GM19395 (cell line): ENCODE data around the gene TCF7L2.

Experiments used
- ATAC-seq: cut with Tn5 transposase; IDR thresholded peaks from one replicate; pipeline ENCODE4 v1.9.1; 2021; ENCODE audit warnings: mild to moderate bottlenecking, moderate library complexity; ENCODE audit not compliant: unreplicated experiment

The TCF7L2 gene

DNA sequence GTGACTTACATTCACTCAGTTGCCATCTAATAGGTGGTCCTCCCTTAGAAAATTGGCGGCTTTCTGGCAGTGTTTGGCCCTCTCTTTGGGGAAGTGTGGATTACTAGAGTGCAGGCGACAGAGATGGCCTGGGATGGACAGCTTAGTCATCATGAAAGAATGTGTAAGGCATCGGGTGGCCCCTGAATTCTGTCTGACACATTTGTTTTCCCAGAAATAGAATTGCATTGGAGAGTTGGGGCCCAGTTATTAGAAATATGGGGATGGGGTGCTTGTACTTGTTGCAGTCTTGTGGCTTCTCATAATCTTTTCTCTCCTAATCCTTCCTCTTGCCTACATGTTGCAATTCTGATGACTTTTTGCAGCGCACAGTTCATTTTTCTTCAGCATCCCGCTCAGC lies 13.8 kb downstream of the TCF7L2 start:
- no peak for ATAC-seq

DNA sequence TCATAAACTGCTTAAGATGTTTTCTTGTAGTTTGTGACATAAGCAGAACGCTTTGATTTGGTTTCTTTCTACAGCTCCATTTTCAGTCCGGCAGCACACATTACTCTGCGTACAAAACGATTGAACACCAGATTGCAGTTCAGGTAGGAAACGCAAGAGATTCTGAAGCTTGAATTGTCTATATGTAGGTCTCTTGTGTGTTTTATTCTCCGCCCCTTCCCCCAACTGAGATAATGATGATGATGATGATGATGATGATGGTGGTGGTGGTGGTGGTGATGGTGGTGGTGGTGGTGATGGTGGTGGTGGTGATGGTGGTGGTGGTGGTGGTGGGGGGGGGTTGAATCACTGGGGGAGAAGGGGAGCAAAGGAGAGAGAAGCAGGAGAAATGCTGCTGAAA lies 14.4 kb downstream of the TCF7L2 start:
- no peak for ATAC-seq

DNA sequence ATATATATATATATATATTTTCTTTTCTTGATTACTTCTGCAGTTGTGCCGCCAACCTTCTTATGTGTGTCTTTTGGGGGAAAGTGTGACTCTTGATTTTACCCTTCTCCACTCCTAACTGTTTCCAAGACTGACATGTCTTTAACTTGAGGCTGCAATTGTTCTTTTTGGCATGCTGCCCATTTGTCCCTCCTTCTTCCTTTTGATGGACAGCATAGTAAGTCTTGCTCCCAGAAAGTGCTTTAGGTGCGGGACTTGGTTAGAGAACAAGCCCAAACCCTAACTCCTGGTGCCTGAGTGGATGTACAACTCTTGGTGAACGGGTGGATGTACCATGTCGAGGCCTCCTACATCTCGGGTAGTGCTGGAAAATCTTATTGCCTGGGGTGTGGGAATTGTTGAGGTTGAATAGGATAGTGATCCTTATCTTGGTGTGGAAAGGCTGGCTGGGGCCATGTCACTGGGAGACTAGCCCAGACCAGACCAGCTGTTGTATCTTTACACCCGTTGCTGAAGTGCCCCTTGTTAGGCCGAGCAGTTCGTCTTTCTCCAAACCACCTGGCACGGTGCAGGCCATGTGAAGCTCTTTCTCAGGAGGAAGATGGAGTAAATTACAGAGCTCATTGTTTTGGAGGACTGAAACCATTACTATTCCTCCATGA lies 16.3 kb downstream of the TCF7L2 start:
- ATAC-seq: no peak

DNA sequence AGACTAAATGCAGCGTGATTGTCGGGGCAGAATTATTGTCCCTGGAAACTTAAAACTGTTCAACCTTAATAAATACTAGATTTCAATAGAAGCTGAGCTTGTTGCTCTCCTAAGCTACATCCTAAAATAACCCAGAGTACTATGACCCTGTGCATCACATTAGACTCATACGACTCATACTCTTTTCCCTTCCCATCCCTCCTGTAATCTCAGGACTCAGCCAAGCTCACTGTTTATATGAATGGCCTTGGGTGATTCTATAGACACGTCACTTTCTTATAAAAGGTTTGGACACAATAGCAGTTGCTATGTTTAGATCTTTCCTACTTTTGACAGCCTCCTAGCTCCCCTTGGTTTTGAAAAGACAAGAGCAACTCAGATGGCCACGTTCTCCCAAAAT lies 17.2 kb downstream of the TCF7L2 start:
- ATAC-seq: no peak

DNA sequence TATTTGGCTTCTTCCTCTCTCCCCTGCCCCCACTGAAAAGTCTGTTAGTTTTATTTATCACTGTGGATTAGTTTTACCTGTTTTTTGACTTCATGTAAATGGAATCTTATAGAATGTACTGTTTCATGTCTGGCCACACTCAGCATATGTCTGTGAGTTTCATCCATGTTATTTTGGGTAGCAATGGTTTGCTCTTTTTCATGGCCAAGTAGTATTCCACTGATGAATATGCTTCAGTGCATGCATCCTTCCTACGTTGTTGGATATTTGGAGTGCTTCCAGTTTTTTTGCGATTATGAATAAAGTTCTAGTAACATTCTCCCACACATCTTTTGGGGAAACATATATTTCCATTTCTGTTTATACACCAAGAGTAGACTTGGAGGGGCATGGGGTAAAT lies 19.1 kb downstream of the TCF7L2 start:
- no peak for ATAC-seq

DNA sequence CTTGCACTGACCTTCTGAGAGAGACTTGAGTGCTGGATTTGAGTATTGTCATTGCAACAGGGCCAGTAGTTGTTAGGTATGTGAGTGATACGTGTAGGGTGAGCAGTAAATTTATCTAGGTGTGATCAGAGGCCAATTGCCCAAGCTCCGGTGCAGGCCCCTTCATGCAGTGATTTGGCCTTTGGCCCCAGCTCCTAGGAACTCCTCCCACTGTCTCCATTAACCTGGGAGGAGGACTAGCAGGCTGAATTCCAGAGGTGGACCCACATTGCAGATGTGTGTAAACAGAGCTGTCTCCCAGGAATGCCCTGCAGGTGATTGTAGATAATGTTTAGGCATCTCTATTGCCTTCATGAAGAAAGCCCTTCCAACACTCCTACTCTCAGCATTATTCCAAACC lies 19.5 kb downstream of the TCF7L2 start:
- ATAC-seq: no peak

DNA sequence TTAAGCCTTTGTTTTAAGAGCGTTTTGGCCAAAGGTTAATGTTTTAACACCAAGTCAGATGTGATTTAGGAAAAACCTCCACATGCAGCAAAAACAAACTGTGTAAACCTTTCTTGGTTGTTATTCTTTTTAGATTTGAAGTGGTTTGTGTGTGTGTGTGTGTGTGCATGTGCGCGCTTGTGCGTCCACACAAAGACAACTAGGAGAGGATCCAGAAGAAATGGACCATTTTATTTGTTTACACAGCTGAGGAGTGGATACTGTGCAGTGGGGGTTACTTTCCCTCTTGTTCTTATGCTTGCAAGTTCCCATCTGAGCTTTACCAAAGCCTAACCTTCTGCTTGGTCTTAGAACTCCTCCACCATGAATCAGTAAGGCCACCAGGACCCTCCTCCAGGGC lies 20.0 kb downstream of the TCF7L2 start:
- ATAC-seq: no peak

DNA sequence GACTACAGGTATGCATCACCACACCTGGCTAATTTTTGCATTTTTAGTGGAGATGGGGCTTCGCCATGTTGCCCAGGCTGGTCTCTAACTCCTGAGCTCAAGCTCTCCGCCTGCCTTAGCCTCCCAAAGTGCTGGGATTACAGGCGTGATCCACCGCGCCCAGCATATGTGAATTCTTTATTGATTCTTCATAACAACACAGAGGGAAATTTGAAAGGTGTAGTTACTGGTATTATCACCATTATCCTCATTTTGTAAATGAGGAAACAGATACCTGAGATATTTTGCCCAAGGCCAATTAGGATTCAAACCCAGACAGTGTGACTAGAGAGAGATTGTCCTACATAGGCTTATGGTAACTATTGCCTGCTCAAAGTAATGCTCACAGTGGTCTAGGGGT lies 22.6 kb downstream of the TCF7L2 start:
- no peak for ATAC-seq

DNA sequence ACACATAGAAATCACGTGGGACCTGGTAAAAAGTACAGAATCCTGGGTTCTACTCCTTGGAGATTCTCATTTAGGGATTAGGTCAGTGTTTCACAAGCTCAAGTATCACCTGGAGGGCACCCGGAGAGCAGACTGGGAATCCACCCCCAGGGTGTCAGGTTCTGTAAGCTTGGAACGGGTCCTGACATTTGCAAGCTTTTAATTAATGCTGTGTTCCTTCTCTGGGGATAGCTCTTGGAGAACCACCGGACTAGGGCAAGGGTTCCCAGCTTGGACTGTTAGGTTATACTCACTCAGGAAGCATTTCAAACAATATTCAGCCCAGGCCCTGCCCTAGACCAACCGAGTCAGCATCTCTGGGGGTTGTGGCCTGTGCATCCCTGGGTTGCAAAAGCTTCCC lies 23.0 kb downstream of the TCF7L2 start:
- no peak for ATAC-seq

DNA sequence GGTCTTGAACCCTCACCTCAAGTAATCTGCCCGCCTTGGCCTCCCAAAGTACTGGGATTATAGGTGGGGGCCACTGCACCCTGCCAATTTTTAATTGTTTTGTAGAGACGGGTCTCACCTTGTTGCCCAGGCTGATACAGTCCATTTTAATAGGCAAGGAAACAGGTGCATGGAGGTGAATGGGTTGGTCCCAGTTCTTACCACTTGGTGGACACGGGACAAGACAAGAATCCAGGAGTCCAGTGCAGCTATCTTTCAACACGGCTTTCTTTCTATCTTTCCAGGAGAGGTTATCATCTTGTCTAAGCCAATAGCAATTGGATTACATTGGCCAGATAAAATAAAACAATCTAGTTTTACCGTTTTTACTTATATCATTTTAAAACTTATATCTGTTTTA lies 23.8 kb downstream of the TCF7L2 start:
- no peak for ATAC-seq

DNA sequence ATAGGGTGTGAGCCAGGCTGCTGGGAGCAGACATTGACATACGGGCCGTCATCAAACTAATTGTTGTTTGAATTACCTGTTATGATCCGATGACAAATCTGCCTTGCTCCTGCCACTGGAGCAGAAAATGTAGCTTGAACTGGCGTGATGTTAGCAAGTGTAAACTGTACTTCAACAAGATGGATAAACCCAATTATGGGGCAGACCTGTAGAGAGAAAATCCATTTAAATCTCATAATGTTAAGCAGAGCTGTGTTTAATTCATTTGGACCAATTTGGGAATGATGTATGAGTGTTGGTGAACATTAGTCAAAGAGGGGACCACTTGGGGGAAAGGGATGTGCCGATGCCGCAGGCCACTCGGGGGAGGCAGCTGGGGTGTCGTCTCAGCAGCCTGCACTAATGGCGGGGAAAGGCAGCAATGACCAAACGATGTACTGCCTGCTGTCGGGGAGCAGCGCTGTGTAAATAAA lies 27.4 kb downstream of the TCF7L2 start:
- no peak for ATAC-seq

DNA sequence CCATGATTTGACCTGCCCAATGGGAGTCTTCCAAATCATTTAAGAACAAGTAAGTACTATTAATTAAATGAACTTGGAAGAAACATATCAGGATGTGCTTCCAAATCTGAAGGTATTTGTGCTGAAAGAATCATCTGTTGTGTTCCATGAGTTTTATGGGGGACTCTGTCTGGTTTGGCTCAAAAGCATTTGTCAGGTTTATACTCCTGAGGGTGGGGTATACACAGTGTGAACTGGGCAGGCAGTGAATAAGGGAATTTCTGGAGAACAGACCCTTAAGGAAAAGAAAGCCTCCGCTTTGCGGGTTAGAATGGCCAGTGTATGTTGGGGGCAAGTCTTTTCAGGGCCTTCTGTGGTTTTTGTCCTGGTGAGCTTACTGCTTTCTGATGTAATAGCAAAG lies 29.9 kb downstream of the TCF7L2 start:
- ATAC-seq: no peak

DNA sequence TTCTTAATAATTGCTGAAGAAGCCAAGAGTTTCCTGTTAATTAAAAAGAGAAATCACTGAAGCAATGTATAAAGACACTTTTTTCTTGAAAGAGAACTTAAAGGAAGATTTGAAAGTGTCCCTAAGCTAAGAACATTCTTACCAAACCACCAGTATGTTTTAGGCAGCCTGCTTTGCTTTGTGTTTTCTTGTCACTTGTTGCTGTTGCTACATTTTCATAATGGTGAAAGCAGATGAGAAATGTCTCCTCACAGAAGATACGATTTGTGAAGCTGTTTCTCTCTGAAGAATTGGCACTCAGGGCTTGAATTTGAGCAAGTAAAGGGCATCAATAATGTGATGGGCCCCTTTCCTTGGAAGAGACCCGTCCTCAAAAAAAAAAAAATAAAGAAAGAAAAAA lies 30.9 kb downstream of the TCF7L2 start:
- ATAC-seq: no peak

GRCh38 chr10:112981553-112981952 lies 31.5 kb downstream of the TCF7L2 start:
- peak; percentile 99 for ATAC-seq

DNA sequence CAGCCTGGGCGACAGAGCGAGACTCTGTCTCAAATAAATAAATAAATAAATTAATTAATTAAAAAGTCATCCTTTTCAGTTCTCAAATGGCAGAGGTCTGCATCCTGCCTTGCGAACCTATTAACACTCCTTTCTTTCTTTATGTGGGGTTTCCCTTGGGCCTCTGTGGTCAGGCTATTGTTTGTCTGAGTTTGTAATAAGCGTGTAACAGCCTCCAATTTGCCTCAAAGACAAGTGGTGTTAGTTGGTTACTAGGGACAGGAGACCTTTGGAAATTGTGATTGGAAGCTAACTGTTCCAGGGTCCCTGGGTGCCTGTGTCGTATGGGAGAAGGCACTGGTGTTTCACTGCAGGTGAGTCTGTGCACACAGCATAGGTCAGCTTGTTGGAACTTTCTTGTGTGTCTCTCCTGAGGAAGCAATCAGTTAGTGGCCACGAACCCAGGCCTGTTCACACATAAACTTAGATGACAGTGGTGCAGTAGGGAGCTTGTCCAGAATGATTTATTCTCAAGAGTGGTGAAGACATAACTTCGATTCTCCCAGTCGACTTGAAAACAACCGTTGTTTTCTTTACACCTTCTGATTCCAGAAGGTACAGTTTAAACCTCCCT lies 33.5 kb downstream of the TCF7L2 start:
- ATAC-seq: no peak

- no peak for ATAC-seq
Measured at GRCh38 chr10:112984756-112985155, 34.7 kb downstream of the TCF7L2 start.

DNA sequence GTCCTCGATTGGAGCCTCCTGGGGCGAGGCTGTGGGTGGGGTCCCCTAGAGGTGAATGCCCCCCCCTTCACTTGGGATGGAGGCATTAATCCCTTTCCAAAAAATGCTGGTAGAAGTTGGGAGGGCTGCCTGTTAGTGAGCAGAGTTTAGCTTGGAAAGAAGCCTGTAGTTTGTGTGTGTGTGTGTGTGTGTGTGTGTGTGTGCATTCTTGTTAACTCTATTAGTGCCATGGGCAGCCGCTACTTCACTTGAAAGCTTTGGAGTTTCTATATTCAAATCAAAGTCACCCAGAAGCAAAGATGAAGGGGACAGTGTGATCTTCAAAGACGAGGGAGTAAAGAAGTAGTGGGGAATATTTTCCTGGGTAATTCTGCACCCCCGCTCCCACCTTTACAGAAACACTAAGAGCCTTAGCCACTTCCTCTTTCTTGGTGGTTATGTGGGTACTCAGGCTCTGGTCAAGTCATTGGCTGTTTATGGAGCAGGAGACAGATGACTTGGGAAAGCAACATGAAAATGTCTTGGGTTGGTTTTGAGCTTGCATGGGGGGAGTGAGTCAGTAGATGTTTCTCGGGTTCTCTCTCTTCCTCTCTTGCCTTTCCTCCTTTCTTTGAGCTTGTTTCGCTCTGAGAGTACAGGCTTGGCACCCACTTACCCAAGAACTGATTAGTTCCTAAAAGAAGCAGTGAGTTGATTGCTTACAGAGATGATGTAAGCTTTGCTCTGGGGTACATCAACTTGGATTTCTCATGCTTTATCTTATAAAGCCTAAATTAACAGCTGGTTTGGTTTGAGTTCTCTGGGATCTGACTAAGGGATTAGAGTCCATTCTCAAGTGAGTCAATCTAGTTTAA lies 35.9 kb downstream of the TCF7L2 start:
- ATAC-seq: peak; percentile 31

DNA sequence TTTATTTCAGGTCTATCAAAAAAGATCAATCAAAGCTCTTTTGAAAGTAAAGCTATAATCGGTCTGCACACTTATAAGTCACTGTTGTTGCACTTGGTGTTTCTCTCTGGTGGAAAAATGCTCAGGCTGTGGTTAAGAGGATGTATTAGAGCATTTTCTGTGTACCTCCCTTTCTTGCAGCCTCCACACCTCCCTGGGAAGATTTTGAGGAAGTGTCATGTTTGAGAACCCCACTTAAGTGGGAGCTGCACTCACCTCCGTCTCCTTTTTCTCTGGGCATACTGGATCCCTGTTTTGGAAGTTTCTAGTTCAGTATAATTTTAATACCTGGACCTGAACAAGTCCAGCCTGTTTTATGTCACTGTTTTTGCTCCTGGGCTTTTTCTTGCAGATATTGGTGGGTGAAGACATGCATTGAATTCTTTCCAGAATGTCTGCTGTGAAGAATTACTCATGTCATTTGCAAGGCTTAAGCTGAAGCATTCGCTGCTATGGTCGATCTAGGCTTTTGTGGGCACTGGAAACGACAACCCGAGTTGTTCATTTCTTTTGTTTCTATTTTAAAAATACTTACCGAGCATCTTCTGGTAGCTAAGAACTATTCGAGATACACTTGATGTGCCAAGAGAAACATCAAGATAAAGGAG lies 36.6 kb downstream of the TCF7L2 start:
- no peak for ATAC-seq

GRCh38 chr10:112988839-112989406 lies 38.9 kb downstream of the TCF7L2 start:
- ATAC-seq: no peak

- ATAC-seq: no peak
Measured at GRCh38 chr10:112989826-112990225, 39.8 kb downstream of the TCF7L2 start.

DNA sequence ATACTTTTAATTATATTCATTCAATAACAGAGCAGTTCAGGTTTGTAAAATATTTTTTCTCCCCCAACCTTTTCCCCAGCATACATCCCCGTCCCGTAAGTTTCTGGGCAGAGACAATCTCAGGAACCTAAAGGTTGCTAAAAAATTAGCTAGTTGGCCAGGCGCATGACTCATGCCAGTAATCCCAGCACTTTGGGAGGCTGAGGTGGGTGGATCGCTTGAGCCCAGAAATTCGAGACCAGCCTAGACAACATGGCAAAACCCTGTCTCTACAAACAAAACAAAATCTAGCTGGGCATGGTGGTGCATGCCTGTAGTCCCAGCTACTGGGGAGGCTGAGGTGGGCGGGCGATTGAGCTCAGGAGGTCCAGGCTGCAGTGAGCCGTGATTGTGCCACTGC lies 40.2 kb downstream of the TCF7L2 start:
- no peak for ATAC-seq
